ENCODE data around the gene COMMD1. TPM values are rescaled to one million over a fixed set of nuclear protein-coding genes. Genes with fewer than 3 reads are reported as not detected.
"Not testable (repeated sequence)": the region's sequence is repeated elsewhere in the genome, so short reads cannot be mapped to it uniquely, and the experiment has no call there.

Gene COMMD1
- total RNA-seq, 4 donors from 2014 or later, result 51.8 to 78.6 (median 58.3) TPM

- no peaks in the 10 kb centered on the region for H3K9me3 ChIP-seq
- TF ChIP-seq POLR2A (IDR thresholded peaks at IDR 0.05) (no peak), CTCF (IDR thresholded peaks at IDR 0.05 in 4 of 5, conservative IDR thresholded peaks at IDR 0.05 in 1 of 5) (no peak)
- H3K4me3 ChIP-seq, result no peak overlapping the region
- DNase-seq (no peak), ATAC-seq (no peak)
- in situ Hi-C loops (cut with MboI; ENCODE audit: low sequenced_read_pairs in 4 of 4) (no loop called here), intact Hi-C loops (cut with DNase I; ENCODE audit: low total_unique reads) (no loop called here)
- H3K27ac ChIP-seq, result no peak overlapping the region
- no peaks in the 10 kb centered on the region for H3K36me3 ChIP-seq
- H3K27me3 ChIP-seq, result no peaks in the 10 kb centered on the region
- H3K4me1 ChIP-seq, result peaks cover 4 to 11% of the 10 kb centered on the region in 2 donors
Observed at GRCh38 chr2:62152000-62152399, 246.5 kb downstream of the COMMD1 start.

- no peaks in the 10 kb centered on the region for H3K27me3 ChIP-seq
- peaks cover 4 to 6% of the 10 kb centered on the region in 2 donors for H3K4me1 ChIP-seq
- H3K36me3 ChIP-seq, result no peaks in the 10 kb centered on the region
- in situ Hi-C loops (cut with MboI; ENCODE audit: low sequenced_read_pairs in 4 of 4) (no loop called here), intact Hi-C loops (cut with DNase I; ENCODE audit: low total_unique reads) (loop anchor here (1.0 kb wide), 1 partner anchor 31 kb away; no protein-coding TSS in a partner anchor)
- no peaks in the 10 kb centered on the region for H3K9me3 ChIP-seq
- ATAC-seq (no peak), DNase-seq (no peak)
- TF ChIP-seq CTCF (IDR thresholded peaks at IDR 0.05 in 4 of 5, conservative IDR thresholded peaks at IDR 0.05 in 1 of 5), result no peak
- no peak for TF ChIP-seq POLR2A (IDR thresholded peaks at IDR 0.05)
- H3K4me3 ChIP-seq, result no peak overlapping the region
- H3K27ac ChIP-seq, result no peak overlapping the region
Observed at GRCh38 chr2:62156861-62157496, 251.5 kb downstream of the COMMD1 start.

- Histone ChIP-seq H3K9me3 (no peaks in the 10 kb centered on the region), H3K36me3 (no peaks in the 10 kb centered on the region), H3K27ac (no peak overlapping the region), H3K4me3 (no peak overlapping the region), H3K4me1 (peaks cover 4 to 6% of the 10 kb centered on the region in 2 donors), H3K27me3 (no peaks in the 10 kb centered on the region)
- DNase-seq (no peak), ATAC-seq (no peak)
- intact Hi-C loops (cut with DNase I; ENCODE audit: low total_unique reads), result no loop called here
- in situ Hi-C loops (cut with MboI; ENCODE audit: low sequenced_read_pairs in 4 of 4), result no loop called here
- TF ChIP-seq CTCF (IDR thresholded peaks at IDR 0.05 in 4 of 5, conservative IDR thresholded peaks at IDR 0.05 in 1 of 5) (no peak), POLR2A (IDR thresholded peaks at IDR 0.05) (no peak)
Observed at GRCh38 chr2:62158444-62159121, 253.1 kb downstream of the COMMD1 start.

GRCh38 chr2:62160691-62161090 lies 255.2 kb downstream of the COMMD1 start:
- H3K4me1 ChIP-seq; H3K9me3 ChIP-seq; DNase-seq; intact Hi-C loops (cut with DNase I; ENCODE audit: low total_unique reads); H3K27me3 ChIP-seq; in situ Hi-C loops (cut with MboI; ENCODE audit: low sequenced_read_pairs in 4 of 4); H3K36me3 ChIP-seq; ATAC-seq; H3K4me3 ChIP-seq; H3K27ac ChIP-seq: not testable (repeated sequence)

- ATAC-seq (no peak), DNase-seq (no peak)
- no peak for TF ChIP-seq POLR2A (IDR thresholded peaks at IDR 0.05)
- TF ChIP-seq CTCF (IDR thresholded peaks at IDR 0.05 in 4 of 5, conservative IDR thresholded peaks at IDR 0.05 in 1 of 5), result no peak
- intact Hi-C loops (cut with DNase I; ENCODE audit: low total_unique reads) (no loop called here), in situ Hi-C loops (cut with MboI; ENCODE audit: low sequenced_read_pairs in 4 of 4) (no loop called here)
- Histone ChIP-seq H3K27ac (no peak overlapping the region), H3K4me1 (peaks cover 4 to 5% of the 10 kb centered on the region in 2 donors), H3K27me3 (no peaks in the 10 kb centered on the region), H3K36me3 (no peaks in the 10 kb centered on the region), H3K9me3 (no peaks in the 10 kb centered on the region), H3K4me3 (no peak overlapping the region)
Observed at GRCh38 chr2:62163106-62163831, 257.8 kb downstream of the COMMD1 start.

Data from gastrocnemius medialis (tissue), 4 donors.